ENCODE results near the gene LTV1.
"Not testable (repeated sequence)": the region's sequence is repeated elsewhere in the genome, so short reads cannot be mapped to it uniquely, and the experiment has no call there.

LTV1 gene, protein sequence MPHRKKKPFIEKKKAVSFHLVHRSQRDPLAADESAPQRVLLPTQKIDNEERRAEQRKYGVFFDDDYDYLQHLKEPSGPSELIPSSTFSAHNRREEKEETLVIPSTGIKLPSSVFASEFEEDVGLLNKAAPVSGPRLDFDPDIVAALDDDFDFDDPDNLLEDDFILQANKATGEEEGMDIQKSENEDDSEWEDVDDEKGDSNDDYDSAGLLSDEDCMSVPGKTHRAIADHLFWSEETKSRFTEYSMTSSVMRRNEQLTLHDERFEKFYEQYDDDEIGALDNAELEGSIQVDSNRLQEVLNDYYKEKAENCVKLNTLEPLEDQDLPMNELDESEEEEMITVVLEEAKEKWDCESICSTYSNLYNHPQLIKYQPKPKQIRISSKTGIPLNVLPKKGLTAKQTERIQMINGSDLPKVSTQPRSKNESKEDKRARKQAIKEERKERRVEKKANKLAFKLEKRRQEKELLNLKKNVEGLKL

DNA sequence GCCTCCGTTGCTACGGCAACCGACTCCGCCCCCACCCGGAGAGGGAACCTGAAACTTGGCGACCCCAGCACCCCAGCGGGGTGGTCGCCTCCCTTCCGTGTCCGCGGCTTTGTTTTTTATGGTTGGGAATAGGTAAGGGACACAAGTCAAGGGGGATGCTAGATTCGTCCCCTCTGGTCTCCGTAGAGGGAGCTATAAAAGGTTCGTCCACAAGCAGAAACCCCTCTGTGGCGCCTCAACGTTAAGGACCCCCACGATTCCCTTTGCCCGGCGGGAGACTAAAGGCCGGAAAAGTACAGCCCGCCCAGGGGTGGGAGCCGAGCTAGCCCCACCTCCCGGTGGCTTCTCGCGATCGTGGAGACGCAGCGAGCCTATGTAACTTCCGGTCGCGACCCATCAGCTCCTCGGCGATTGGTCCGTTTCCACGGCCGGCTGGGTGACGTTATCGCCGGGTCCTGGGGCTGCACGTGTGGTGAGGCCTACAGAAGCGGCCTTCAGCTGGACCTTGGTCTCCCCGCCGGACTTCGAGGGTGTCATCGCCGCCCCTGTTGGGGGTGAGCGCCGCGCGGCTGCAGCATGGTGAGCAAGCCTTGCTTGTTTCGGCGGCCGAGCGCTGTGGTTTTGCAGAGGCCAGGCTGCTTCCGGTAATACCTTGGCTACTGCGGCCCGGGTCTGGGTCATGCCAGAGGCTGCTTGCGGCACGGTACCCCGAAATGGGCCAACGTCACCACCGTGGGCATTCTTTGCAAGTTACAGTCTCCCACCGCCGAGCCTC lies at the start of gene LTV1:
Gene LTV1 (plus strand): TSS at position 437 of the 775 bp plus-strand sequence. CDS start 140 bp downstream, at position 577.
- peak within 1 kb of the TSS; percentile 88 for H3K9ac ChIP-seq (ENCODE audit: insufficient read length, low read depth)
- H3K4me3 ChIP-seq (ENCODE audit: insufficient read length, low read depth): peak within 1 kb of the TSS; percentile 82
- no peaks in the 10 kb centered on the region for H3K9me3 ChIP-seq (ENCODE audit: insufficient read depth, low read length)
- no peaks in the 10 kb centered on the region for H3K27me3 ChIP-seq (ENCODE audit: insufficient read depth, insufficient read length)
- no peak for TF ChIP-seq SUZ12 (IDR thresholded peaks at IDR 0.05; ENCODE audit: extremely low read depth, insufficient read depth, insufficient read length)
- TF ChIP-seq ZNF274 (IDR thresholded peaks at IDR 0.05; ENCODE audit: low read depth, low read length): no peak
- no peak for TF ChIP-seq YY1 (IDR thresholded peaks at IDR 0.05; ENCODE audit: insufficient read depth, insufficient read length)
- peaks cover 41% of the 10 kb centered on the region for H3K36me3 ChIP-seq (ENCODE audit: insufficient read depth, insufficient read length, low read length)
- DNase-seq (ENCODE audit: low read depth, low spot score): peak; percentile 86
- H3K4me1 ChIP-seq (ENCODE audit: insufficient read depth, insufficient read length): no peaks in the 10 kb centered on the region

DNA sequence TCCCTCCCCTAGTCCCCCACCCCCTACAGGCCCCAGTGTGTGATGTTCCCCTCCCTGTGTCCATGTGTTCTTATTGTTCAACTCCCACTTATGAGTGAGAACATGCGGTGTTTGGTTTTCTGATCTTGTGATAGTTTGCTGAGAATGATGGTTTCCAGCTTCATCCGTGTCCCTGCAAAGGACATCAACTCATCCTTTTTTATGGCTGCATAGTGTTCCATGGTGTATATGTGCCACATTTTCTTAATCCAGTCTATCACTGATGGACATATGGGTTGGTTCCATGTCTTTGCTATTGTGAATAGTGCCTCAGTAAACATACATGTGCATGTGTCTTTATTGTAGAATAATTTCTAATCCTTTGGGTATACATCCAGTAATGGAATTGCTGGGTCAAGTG lies 46.6 kb upstream of the LTV1 start:
- H3K4me1 ChIP-seq (ENCODE audit: insufficient read depth, insufficient read length); DNase-seq (ENCODE audit: low read depth, low spot score); H3K9me3 ChIP-seq (ENCODE audit: insufficient read depth, low read length); H3K27me3 ChIP-seq (ENCODE audit: insufficient read depth, insufficient read length); H3K36me3 ChIP-seq (ENCODE audit: insufficient read depth, insufficient read length, low read length); H3K4me3 ChIP-seq (ENCODE audit: insufficient read length, low read depth); H3K9ac ChIP-seq (ENCODE audit: insufficient read length, low read depth): not testable (repeated sequence)

- not testable (repeated sequence) for DNase-seq (ENCODE audit: low read depth, low spot score); H3K4me1 ChIP-seq (ENCODE audit: insufficient read depth, insufficient read length); H3K27me3 ChIP-seq (ENCODE audit: insufficient read depth, insufficient read length); H3K9ac ChIP-seq (ENCODE audit: insufficient read length, low read depth); H3K36me3 ChIP-seq (ENCODE audit: insufficient read depth, insufficient read length, low read length); H3K4me3 ChIP-seq (ENCODE audit: insufficient read length, low read depth); H3K9me3 ChIP-seq (ENCODE audit: insufficient read depth, low read length)
Measured at GRCh38 chr6:143798487-143798886, 44.7 kb upstream of the LTV1 start.

DNA sequence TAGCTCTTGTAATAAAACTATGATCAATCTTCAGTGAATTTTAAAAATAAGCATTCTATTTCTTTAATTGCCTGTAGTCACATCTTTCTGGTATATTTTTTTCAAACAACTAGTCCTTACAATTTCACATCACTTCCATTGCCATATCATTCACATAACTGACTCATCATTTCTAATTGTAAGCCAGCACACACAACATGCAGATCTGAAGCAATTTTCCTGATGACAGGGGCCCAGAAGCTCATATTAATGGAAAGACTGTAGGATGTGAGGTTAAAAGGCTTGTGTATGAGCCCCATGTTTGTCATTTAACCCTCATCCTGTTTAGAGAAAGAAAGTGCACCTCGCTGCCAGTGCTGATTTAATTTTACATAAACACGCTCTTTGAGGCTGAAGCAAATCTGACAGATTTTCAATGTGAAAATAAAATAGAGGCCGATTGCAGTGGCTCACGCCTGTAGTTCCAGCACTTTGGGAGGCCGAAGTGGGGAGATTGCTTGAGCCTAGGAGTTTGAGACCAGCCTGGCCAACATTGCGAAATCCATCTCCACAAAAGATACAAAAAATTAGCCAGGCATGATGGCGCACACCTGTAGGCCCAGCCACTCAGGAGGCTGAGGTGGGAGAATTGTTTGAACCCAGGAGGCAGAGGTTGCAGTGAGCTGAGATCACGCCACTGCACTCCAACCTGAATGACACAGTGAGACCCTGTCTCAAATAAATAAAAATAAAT lies 40.1 kb upstream of the LTV1 start:
- no peak for TF ChIP-seq YY1 (IDR thresholded peaks at IDR 0.05; ENCODE audit: insufficient read depth, insufficient read length)
- no peak for TF ChIP-seq ZNF274 (IDR thresholded peaks at IDR 0.05; ENCODE audit: low read depth, low read length)
- no peak for TF ChIP-seq SUZ12 (IDR thresholded peaks at IDR 0.05; ENCODE audit: extremely low read depth, insufficient read depth, insufficient read length)
- Histone ChIP-seq H3K36me3 (ENCODE audit: insufficient read depth, insufficient read length, low read length) (peaks cover 6% of the 10 kb centered on the region), H3K27me3 (ENCODE audit: insufficient read depth, insufficient read length) (no peaks in the 10 kb centered on the region), H3K4me1 (ENCODE audit: insufficient read depth, insufficient read length) (no peaks in the 10 kb centered on the region), H3K9ac (ENCODE audit: insufficient read length, low read depth) (no peak overlapping the region), H3K4me3 (ENCODE audit: insufficient read length, low read depth) (no peak overlapping the region), H3K9me3 (ENCODE audit: insufficient read depth, low read length) (no peaks in the 10 kb centered on the region)
- no peak for DNase-seq (ENCODE audit: low read depth, low spot score)

DNA sequence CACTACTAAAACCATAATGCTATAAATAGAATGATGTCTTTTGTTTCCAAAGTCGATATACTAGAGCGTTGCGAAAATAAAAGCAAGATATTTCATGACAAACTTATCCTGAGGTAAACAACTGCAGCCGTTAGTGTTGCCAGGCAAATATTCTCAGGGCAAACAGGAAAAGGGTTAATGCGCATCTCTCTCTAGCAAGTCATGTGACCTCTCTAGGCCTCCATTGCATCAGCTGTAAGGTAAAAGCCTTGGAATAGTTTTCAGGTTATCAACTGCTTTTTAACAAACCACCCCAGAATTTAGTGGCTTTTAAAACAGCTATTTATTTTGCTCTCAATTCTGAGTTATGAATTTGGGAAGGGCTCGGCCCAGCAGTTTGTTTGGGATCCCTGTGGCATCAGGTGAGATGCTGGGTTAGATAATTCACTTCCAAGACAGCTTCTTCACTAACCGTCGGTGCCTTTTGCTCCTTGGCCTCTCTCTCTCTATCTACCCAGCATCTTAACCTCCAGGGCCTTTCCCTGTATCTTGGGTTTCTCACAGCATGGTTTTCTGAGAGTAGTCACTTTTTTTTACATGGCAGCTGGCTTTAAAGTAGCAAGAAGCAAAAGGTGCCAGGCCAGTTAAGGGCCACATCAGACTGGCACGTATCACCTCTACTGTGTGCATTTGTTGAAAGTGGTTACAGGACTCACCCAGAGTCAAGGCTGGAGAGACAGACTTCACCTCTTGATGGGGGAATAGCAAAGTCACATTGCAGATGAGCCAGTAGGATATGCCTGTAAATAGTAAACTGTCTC lies 39.2 kb upstream of the LTV1 start:
- no peak overlapping the region for H3K9ac ChIP-seq (ENCODE audit: insufficient read length, low read depth)
- peak; percentile 15 for DNase-seq (ENCODE audit: low read depth, low spot score)

DNA sequence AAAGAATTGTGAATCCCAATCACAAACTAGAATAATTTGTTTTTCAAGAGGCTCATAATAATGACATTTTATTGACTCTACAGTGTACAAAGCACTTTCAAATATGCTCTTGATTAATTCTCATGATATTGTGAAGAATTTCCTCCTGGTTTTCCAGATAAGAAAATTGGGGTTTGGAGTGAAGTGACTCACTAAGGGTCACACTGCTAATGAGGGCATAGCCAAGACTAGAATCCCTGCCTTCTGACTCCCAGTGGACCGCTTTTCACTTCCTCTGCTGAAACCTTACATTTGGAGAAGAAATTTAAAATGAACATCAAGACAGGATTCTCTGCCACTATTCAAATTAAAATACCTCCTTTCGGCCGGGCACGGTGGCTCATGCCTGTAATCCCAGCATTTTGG lies 38.3 kb upstream of the LTV1 start:
- TF ChIP-seq SUZ12 (IDR thresholded peaks at IDR 0.05; ENCODE audit: extremely low read depth, insufficient read depth, insufficient read length) (no peak), ZNF274 (IDR thresholded peaks at IDR 0.05; ENCODE audit: low read depth, low read length) (no peak), YY1 (IDR thresholded peaks at IDR 0.05; ENCODE audit: insufficient read depth, insufficient read length) (no peak)
- no peak overlapping the region for H3K9ac ChIP-seq (ENCODE audit: insufficient read length, low read depth)
- H3K4me1 ChIP-seq (ENCODE audit: insufficient read depth, insufficient read length): no peaks in the 10 kb centered on the region
- DNase-seq (ENCODE audit: low read depth, low spot score): no peak
- no peaks in the 10 kb centered on the region for H3K9me3 ChIP-seq (ENCODE audit: insufficient read depth, low read length)
- no peak overlapping the region for H3K4me3 ChIP-seq (ENCODE audit: insufficient read length, low read depth)
- peaks cover 10% of the 10 kb centered on the region for H3K36me3 ChIP-seq (ENCODE audit: insufficient read depth, insufficient read length, low read length)
- no peaks in the 10 kb centered on the region for H3K27me3 ChIP-seq (ENCODE audit: insufficient read depth, insufficient read length)

More for the DNA sequence above, 39.2 kb upstream of the LTV1 start:
- Histone ChIP-seq H3K27me3 (ENCODE audit: insufficient read depth, insufficient read length) (no peaks in the 10 kb centered on the region), H3K9me3 (ENCODE audit: insufficient read depth, low read length) (no peaks in the 10 kb centered on the region), H3K4me3 (ENCODE audit: insufficient read length, low read depth) (no peak overlapping the region), H3K36me3 (ENCODE audit: insufficient read depth, insufficient read length, low read length) (peaks cover 10% of the 10 kb centered on the region), H3K4me1 (ENCODE audit: insufficient read depth, insufficient read length) (no peaks in the 10 kb centered on the region)
- TF ChIP-seq YY1 (IDR thresholded peaks at IDR 0.05; ENCODE audit: insufficient read depth, insufficient read length): no peak
- TF ChIP-seq ZNF274 (IDR thresholded peaks at IDR 0.05; ENCODE audit: low read depth, low read length): no peak
- TF ChIP-seq SUZ12 (IDR thresholded peaks at IDR 0.05; ENCODE audit: extremely low read depth, insufficient read depth, insufficient read length): no peak
